MCF 10A (cell line): ENCODE results near the gene ID2. TPM values are rescaled to one million over a fixed set of nuclear protein-coding genes. Genes with fewer than 3 reads are reported as not detected.
A peak's percentile ranks its signal among the peaks of the same experiment; 100 is the strongest.

ENCODE experiments used
- BruUV-seq: library from RNA; stranded (reverse); fragments of 400-500 nt; replicated peaks from 2 replicates; lab custom pipeline; 2021; lab: Mats Ljungman, UMichigan
- CTCF ChIA-PET: fragments of 300-600 bp; sonication (Branson Sonifier 250); formaldehyde crosslinking; extraction: SDS; loops from one replicate; lab custom pipeline; 2021; ENCODE audit warnings: antibody characterized with exemption, inconsistent platforms; lab: Yijun Ruan, JAX
- POLR2A ChIA-PET: fragments of 300-600, 350-650 bp; sonication (Branson Sonifier 250); formaldehyde crosslinking; extraction: SDS; loops from one replicate; lab custom pipeline; 2020; ENCODE audit warnings: antibody characterized with exemption, inconsistent platforms; lab: Yijun Ruan, JAX
- DNase-seq: peaks from one replicate; pipeline ENCODE4 v3.0.0-alpha.2; 2018; ENCODE audit not compliant: unreplicated experiment
- H3K27ac Mint-ChIP-seq: one replicate; pipeline ENCODE4 v1.8.0; 2022; ENCODE audit warnings: mild to moderate bottlenecking, low read depth, mixed read lengths; ENCODE audit not compliant: unreplicated experiment
- H3K27me3 Mint-ChIP-seq: one replicate; pipeline ENCODE4 v1.8.0; 2022; ENCODE audit warnings: mixed read lengths; ENCODE audit not compliant: insufficient read depth, unreplicated experiment
- H3K36me3 Mint-ChIP-seq: one replicate; pipeline ENCODE4 v1.8.0; 2022; ENCODE audit warnings: mild to moderate bottlenecking, moderate library complexity, mixed read lengths; ENCODE audit not compliant: insufficient read depth, unreplicated experiment
- H3K4me1 Mint-ChIP-seq: one replicate; pipeline ENCODE4 v1.8.0; 2022; ENCODE audit warnings: mixed read lengths; ENCODE audit not compliant: insufficient read depth, unreplicated experiment
- H3K4me3 Mint-ChIP-seq: one replicate; pipeline ENCODE4 v1.8.0; 2022; ENCODE audit warnings: mild to moderate bottlenecking, moderate library complexity, mixed read lengths; ENCODE audit not compliant: unreplicated experiment
- H3K9me3 Mint-ChIP-seq: one replicate; pipeline ENCODE4 v1.8.0; 2022; ENCODE audit warnings: mixed read lengths; ENCODE audit not compliant: unreplicated experiment
- CTCF ChIP-seq: fragments of 200-600 bp; IDR thresholded peaks from one replicate; pipeline ENCODE4 v1.8.0; 2022; ENCODE audit warnings: antibody characterized with exemption, mild to moderate bottlenecking; ENCODE audit not compliant: unreplicated experiment
- intact Hi-C: fragments of 100-400 bp; cut with micrococcal nuclease; formaldehyde crosslinking; loops from 2 replicates; pipeline ENCODE4 v1.14.1; 2022
- total RNA-seq: library from RNA; stranded (reverse); gene quantifications from 2 replicates; pipeline ENCODE4 v1.2.3, GENCODE V29; 2022

The ID2 gene
- total RNA-seq, 1 experiment from 2014 or later, result 2.0 TPM

DNA sequence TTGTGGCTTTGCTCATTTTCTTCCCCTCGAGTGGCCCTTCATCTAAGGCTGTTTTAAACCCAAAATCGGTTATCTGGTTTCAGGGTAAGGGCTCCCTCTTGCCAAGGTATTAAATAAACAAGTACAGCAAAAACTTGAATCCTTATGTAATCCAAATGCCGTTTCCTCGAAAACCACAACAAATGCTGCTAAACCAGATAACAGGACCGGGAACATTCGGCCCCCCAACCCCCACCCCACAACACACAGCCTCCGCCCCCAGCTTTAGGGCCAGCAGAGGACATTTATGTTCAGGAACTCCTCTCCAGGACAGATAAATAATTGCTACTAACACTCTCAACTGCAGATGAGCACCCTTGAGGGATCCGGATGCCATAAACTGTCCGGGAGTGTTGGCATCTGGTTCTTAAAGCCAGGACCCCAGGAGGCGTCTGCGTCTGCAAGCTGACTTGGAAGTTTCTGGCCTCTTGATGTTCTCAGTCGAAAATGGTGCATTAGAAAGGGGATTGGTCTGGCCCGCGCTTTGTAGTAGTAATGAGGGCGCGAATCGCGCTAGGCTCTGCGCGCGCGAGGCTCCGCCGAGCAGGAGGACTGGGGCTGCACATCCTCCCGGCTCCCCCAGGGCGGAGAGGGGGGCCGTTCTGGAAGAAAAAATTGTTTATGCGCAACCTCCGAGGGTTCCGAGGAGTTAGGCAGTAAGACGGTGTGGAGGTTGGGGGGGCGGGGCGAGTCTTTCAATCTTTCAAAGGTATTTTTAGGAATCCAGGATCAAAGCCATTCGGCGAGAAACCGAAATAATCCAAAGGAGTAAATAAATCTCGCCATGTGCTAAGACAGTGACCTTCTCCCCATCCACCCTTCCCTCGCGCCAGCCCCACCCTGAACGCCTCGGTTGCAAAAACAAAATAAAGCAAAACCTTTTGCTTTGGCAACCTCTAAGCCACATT is 3.9 kb upstream of the ID2 start:
- peak; percentile 28 for DNase-seq
- BruUV-seq, result no TSS peak
- Mint-ChIP-seq H3K4me1 (peaks cover 17% of the 10 kb centered on the region), H3K36me3 (no peaks in the 10 kb centered on the region), H3K4me3 (peak overlapping the region; percentile 74), H3K9me3 (peaks cover 13% of the 10 kb centered on the region), H3K27ac (no peak overlapping the region), H3K27me3 (peaks cover 16% of the 10 kb centered on the region)
- ChIA-PET POLR2A (interaction anchor here (1.0 kb wide), 1 partner anchor 128 kb away, joined by 3 read pairs; no protein-coding TSS in a partner anchor), CTCF (interaction anchor here (0.9 kb wide), 1 partner anchor 1250 kb away, joined by 5 read pairs; no protein-coding TSS in a partner anchor)
- TF ChIP-seq CTCF, result no peak
- intact Hi-C loops, result no loop called here

DNA sequence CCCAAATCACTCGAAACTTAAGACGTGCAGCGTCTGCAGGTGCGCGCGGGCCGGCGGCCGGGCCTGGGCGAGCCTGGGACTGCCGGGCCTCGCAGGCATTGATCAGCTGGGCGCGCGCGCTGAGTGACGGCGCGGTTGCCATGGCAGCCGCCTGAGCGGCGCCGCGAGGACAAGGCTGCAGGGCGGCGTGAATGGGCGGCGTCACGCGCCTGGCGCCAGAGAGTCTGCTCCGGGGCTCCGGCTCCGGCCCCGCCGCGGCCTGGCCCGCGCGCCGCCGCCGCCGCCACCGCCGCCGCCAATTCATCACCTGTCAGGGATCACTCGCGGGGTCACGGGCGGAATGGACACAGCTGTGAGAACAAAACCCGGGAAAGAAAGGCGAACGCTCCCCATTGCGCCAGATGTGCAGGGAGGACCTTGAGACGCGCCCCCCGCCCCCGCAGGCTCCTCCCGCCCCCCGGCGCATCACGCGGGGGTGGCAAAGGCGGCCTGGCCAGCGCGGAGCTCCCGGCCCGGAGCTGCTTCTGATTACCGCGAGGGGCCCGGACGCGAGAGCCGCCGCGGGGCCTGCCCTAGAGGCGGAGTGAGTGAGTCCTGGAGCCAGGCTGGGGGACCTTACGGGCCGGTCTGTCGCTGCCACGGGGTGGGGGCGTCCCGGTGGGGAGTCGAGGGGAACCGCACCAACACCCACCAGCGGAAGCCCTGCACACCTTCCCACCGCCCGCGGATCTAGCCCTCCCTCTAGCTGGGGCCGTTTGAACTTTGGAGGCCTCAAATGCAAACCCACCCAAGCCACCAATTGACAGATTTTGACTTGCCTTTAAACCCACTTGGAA is 2.9 kb upstream of the ID2 start:
- TF ChIP-seq CTCF, result no peak
- peaks cover 9% of the 10 kb centered on the region for H3K27me3 Mint-ChIP-seq
- ChIA-PET POLR2A (interaction anchor here (1.0 kb wide), 1 partner anchor 129 kb away, joined by 3 read pairs; no protein-coding TSS in a partner anchor), CTCF (interaction anchor here (0.7 kb wide), 1 partner anchor 143 kb away, joined by 3 read pairs; no protein-coding TSS in a partner anchor)
- DNase-seq, result peak; percentile 88
- no peak overlapping the region for H3K27ac Mint-ChIP-seq
- H3K4me1 Mint-ChIP-seq, result peaks cover 22% of the 10 kb centered on the region
- peak overlapping the region; percentile 74 for H3K4me3 Mint-ChIP-seq
- peaks cover 9% of the 10 kb centered on the region for H3K9me3 Mint-ChIP-seq
- intact Hi-C loops, result no loop called here
- no peaks in the 10 kb centered on the region for H3K36me3 Mint-ChIP-seq
- no TSS peak for BruUV-seq

GRCh38 chr2:8679567-8679826 is 2.4 kb upstream of the ID2 start:
- BruUV-seq, result no TSS peak
- H3K27ac Mint-ChIP-seq, result no peak overlapping the region
- H3K4me1 Mint-ChIP-seq, result peaks cover 24% of the 10 kb centered on the region
- POLR2A ChIA-PET, result no interaction called here
- DNase-seq, result no peak
- H3K4me3 Mint-ChIP-seq, result peak overlapping the region; percentile 74
- H3K9me3 Mint-ChIP-seq, result peaks cover 3% of the 10 kb centered on the region
- CTCF ChIA-PET, result no interaction called here
- TF ChIP-seq CTCF, result no peak
- peaks cover 3% of the 10 kb centered on the region for H3K27me3 Mint-ChIP-seq
- intact Hi-C loops, result no loop called here
- no peaks in the 10 kb centered on the region for H3K36me3 Mint-ChIP-seq
